Natural killer cell treated with Interleukin-12 subunit alpha and Interleukin-12 subunit beta and Interleukin-15 and Interleukin-18, amount 100 ng/mL, for 72 hours (primary cell): ENCODE measurements around the gene UBE2G1. TPM values are rescaled to one million over a fixed set of nuclear protein-coding genes. Genes with fewer than 3 reads are reported as not detected.
"Not testable (repeated sequence)": the region's sequence is repeated elsewhere in the genome, so short reads cannot be mapped to it uniquely, and the experiment has no call there.

ENCODE experiments used
- ATAC-seq, 2 donors: fragments of 150-1000 bp; cut with Tn5 transposase in 1 of 2; sonication (Bioruptor Pico), chemical (Tn5 transposase) in 1 of 2; 2 replicates each; pipeline ENCODE4 v1.10.0; 2021
- DNase-seq: peaks from one replicate; pipeline ENCODE4 v3.0.0; 2022; ENCODE audit warnings: low spot score
- H3K27ac Mint-ChIP-seq, 2 donors: 1 replicate in 1 of 2; 2 replicates in 1 of 2; pipeline ENCODE4 v1.8.0; 2022; ENCODE audit warnings: mixed read lengths in 2 of 2, mild to moderate bottlenecking in 1 of 2, moderate library complexity in 1 of 2
- H3K27me3 Mint-ChIP-seq, 2 donors: 1 replicate in 1 of 2; 2 replicates in 1 of 2; pipeline ENCODE4 v1.8.0; 2022; ENCODE audit warnings: mixed read lengths in 2 of 2
- H3K36me3 Mint-ChIP-seq: one replicate; pipeline ENCODE4 v1.8.0; 2022; ENCODE audit warnings: mixed read lengths
- H3K4me1 Mint-ChIP-seq, 2 donors: 1 replicate in 1 of 2; 2 replicates in 1 of 2; pipeline ENCODE4 v1.8.0; 2022; ENCODE audit warnings: low read depth in 2 of 2, mixed read lengths in 2 of 2, mild to moderate bottlenecking in 1 of 2
- H3K4me3 Mint-ChIP-seq: one replicate; pipeline ENCODE4 v1.8.0; 2022; ENCODE audit warnings: mixed read lengths
- H3K9me3 Mint-ChIP-seq: 2 replicates; pipeline ENCODE4 v1.8.0; 2022; ENCODE audit warnings: mixed read lengths
- total RNA-seq, 2 donors: library from RNA; stranded (reverse); gene quantifications; one replicate each; pipeline ENCODE4 v1.2.3, GENCODE V29; 2022

Gene UBE2G1
- total RNA-seq, 2 donors from 2014 or later = 55.3 to 82.5 TPM

GRCh38 chr17:4365103-4365627, 1.3 kb downstream of the UBE2G1 start:
- DNase-seq = peak; percentile 93
- peak; percentile 79 to 80 for ATAC-seq
- peaks cover 16 to 21% of the 10 kb centered on the region in 2 donors for H3K4me1 Mint-ChIP-seq

GRCh38 chr17:4364622-4365041, 1.8 kb downstream of the UBE2G1 start:
- H3K4me1 Mint-ChIP-seq = peaks cover 19 to 26% of the 10 kb centered on the region in 2 donors
- H3K4me3 Mint-ChIP-seq = peak overlapping the region; percentile 97
- DNase-seq (no peak), ATAC-seq (no peak)
- peak overlapping the region; percentile 81 to 84 for H3K27ac Mint-ChIP-seq
- H3K9me3 Mint-ChIP-seq = no peaks in the 10 kb centered on the region
- H3K27me3 Mint-ChIP-seq = no peaks in the 10 kb centered on the region
- H3K36me3 Mint-ChIP-seq = peaks cover 6% of the 10 kb centered on the region

More at GRCh38 chr17:4365103-4365627, 1.3 kb downstream of the UBE2G1 start:
- Mint-ChIP-seq H3K36me3 (peaks cover 6% of the 10 kb centered on the region), H3K27ac (peak overlapping the region; percentile 81 to 84), H3K9me3 (no peaks in the 10 kb centered on the region), H3K4me3 (peak overlapping the region; percentile 97), H3K27me3 (no peaks in the 10 kb centered on the region)

GRCh38 chr17:4362141-4362540, 4.3 kb downstream of the UBE2G1 start:
- Mint-ChIP-seq H3K36me3 (peaks cover 6% of the 10 kb centered on the region), H3K4me1 (peaks cover 22 to 35% of the 10 kb centered on the region in 2 donors), H3K4me3 (no peak overlapping the region), H3K9me3 (no peaks in the 10 kb centered on the region), H3K27ac (no peak overlapping the region), H3K27me3 (no peaks in the 10 kb centered on the region)
- no peak for DNase-seq
- ATAC-seq = no peak

- ATAC-seq = no peak
- H3K4me3 Mint-ChIP-seq = no peak overlapping the region
- DNase-seq = no peak
- H3K9me3 Mint-ChIP-seq = no peaks in the 10 kb centered on the region
- no peaks in the 10 kb centered on the region for H3K36me3 Mint-ChIP-seq
- H3K27me3 Mint-ChIP-seq = no peaks in the 10 kb centered on the region
- peak overlapping the region in 1 of 2 donors; percentile 57 for H3K27ac Mint-ChIP-seq
- H3K4me1 Mint-ChIP-seq = peaks cover 16 to 27% of the 10 kb centered on the region in 2 donors
Observed at GRCh38 chr17:4358154-4358553, 8.3 kb downstream of the UBE2G1 start.

DNA sequence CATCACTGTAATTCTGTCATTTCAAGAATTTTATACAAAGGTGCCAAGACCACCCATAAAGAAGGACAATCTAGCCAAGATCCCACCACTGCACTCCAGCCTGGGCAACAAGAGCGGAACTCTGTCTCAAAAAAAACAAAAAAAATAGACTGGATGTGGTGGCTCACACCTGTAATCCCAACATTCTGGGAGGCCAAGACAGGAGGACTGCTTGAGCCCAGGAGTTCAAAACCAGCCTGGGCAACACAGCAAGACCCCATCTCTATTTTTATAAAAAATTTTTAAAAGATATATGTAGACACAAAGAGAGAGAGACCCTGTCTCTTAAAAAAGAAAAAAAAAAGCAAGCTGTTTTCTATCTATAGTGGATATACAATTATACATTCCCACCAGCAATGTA, 8.8 kb downstream of the UBE2G1 start:
- no peaks in the 10 kb centered on the region for H3K9me3 Mint-ChIP-seq
- no peak overlapping the region for H3K4me3 Mint-ChIP-seq
- H3K36me3 Mint-ChIP-seq = no peaks in the 10 kb centered on the region
- H3K27me3 Mint-ChIP-seq = no peaks in the 10 kb centered on the region
- H3K27ac Mint-ChIP-seq = no peak overlapping the region
- H3K4me1 Mint-ChIP-seq = peaks cover 16 to 26% of the 10 kb centered on the region in 2 donors
- DNase-seq = no peak
- ATAC-seq = no peak

- no peak overlapping the region for H3K27ac Mint-ChIP-seq
- H3K27me3 Mint-ChIP-seq = no peaks in the 10 kb centered on the region
- no peaks in the 10 kb centered on the region for H3K36me3 Mint-ChIP-seq
- H3K4me1 Mint-ChIP-seq = peaks cover 14 to 26% of the 10 kb centered on the region in 2 donors
- DNase-seq (no peak), ATAC-seq (no peak)
- no peaks in the 10 kb centered on the region for H3K9me3 Mint-ChIP-seq
- no peak overlapping the region for H3K4me3 Mint-ChIP-seq
Observed at GRCh38 chr17:4357030-4357628, 9.3 kb downstream of the UBE2G1 start.

DNA sequence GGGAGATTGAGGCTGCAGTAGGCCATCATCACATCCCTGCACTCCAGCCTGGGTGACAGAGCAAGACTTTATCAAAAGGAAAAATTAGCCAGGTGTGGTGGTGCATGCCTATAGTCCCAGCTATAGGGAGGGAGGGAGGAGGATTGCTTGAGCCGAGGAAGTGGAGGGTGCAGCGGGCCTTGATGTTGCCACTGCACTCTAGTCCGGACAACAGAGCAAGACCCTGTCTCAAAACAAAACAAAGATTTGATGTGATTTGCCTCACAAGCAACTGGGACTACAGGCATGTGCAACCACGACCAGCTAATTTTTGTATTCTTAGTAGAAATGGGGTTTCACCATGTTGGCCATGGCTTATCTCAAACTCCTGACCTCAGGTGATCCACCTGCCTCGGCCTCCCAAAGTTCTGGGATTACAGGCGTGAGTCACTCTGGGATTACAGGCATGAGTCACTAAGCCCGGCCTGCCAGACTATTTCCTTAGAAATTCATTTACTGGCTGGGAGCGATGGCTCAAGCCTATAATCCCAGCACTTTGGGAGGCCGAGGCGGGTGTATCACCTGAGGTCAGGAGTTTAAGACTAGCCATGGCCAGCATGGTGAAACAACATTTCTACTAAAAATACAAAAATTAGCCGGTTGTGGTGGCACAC, 11.5 kb downstream of the UBE2G1 start:
- no peak for ATAC-seq
- Mint-ChIP-seq H3K36me3 (no peaks in the 10 kb centered on the region), H3K27ac (no peak overlapping the region), H3K9me3 (no peaks in the 10 kb centered on the region), H3K4me3 (no peak overlapping the region), H3K4me1 (peaks cover 17 to 27% of the 10 kb centered on the region in 2 donors), H3K27me3 (no peaks in the 10 kb centered on the region)
- no peak for DNase-seq

GRCh38 chr17:4354206-4354605, 12.3 kb downstream of the UBE2G1 start:
- peaks cover 15 to 20% of the 10 kb centered on the region in 2 donors for H3K4me1 Mint-ChIP-seq
- no peaks in the 10 kb centered on the region for H3K9me3 Mint-ChIP-seq
- no peaks in the 10 kb centered on the region for H3K36me3 Mint-ChIP-seq
- no peak overlapping the region for H3K27ac Mint-ChIP-seq
- H3K4me3 Mint-ChIP-seq = no peak overlapping the region
- no peaks in the 10 kb centered on the region for H3K27me3 Mint-ChIP-seq
- ATAC-seq = no peak
- DNase-seq = no peak

GRCh38 chr17:4350214-4350613, 16.3 kb downstream of the UBE2G1 start:
- not testable (repeated sequence) for DNase-seq, H3K27me3 Mint-ChIP-seq, ATAC-seq, H3K4me3 Mint-ChIP-seq, H3K36me3 Mint-ChIP-seq, H3K27ac Mint-ChIP-seq, H3K9me3 Mint-ChIP-seq
- peaks cover 23 to 30% of the 10 kb centered on the region in 2 donors for H3K4me1 Mint-ChIP-seq

DNA sequence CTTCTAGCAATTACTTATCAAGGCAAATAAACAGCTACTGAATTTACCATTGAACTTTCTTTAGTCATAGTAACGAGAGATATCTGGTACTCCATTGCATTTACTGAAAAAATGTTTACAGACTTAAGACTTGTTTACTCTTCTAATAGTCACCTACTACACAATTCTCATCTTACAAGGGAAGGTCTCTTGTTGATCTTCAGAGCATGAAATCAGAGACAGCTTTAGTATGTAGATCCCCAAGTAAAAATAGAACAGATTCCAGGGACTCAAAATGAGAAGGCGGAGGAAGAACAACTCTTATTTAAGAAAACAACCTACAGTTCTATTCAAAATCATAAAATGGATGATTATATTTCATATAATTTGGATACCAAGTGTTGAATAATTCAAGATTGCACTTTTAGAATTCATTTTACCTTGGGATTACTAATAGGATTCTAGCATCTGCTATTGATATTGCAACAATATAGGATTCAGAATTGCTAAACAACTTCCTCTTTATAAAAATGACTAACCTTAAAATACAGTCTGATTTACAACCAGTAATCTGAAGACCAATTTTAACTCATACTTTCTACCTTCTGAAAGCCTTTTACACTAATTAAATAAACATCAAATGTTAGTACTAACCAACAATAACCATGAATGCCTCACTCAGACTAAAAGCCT, 20.8 kb downstream of the UBE2G1 start:
- DNase-seq = no peak
- no peaks in the 10 kb centered on the region for H3K36me3 Mint-ChIP-seq
- H3K27me3 Mint-ChIP-seq = no peaks in the 10 kb centered on the region
- ATAC-seq = no peak
- no peaks in the 10 kb centered on the region for H3K9me3 Mint-ChIP-seq
- H3K27ac Mint-ChIP-seq = no peak overlapping the region
- no peak overlapping the region for H3K4me3 Mint-ChIP-seq
- H3K4me1 Mint-ChIP-seq = peaks cover 10 to 16% of the 10 kb centered on the region in 2 donors

DNA sequence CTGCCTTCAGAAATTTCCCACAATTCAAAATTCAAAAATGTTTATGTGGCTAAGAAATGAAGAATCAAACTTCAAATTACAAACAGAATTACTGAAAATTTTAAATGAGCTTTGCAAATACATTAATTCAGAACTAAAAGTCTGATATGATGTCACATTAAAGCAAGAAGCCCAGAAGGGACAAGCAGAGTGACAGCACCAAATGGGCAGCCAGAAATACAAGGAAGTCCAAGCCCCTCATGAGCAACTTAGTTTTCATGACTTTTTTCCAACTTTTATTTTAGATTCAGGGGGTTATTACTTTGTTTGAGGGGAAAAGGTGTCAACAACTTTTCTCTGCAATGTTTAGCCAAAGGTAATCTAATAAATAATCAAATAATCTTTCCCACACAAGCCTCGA, 21.5 kb downstream of the UBE2G1 start:
- Mint-ChIP-seq H3K27ac (no peak overlapping the region), H3K9me3 (no peaks in the 10 kb centered on the region), H3K4me3 (no peak overlapping the region), H3K4me1 (peaks cover 16 to 22% of the 10 kb centered on the region in 2 donors), H3K27me3 (no peaks in the 10 kb centered on the region), H3K36me3 (no peaks in the 10 kb centered on the region)
- DNase-seq (no peak), ATAC-seq (no peak)

GRCh38 chr17:4342535-4342934, 23.9 kb downstream of the UBE2G1 start:
- no peaks in the 10 kb centered on the region for H3K27me3 Mint-ChIP-seq
- no peak for DNase-seq
- H3K36me3 Mint-ChIP-seq = no peaks in the 10 kb centered on the region
- H3K27ac Mint-ChIP-seq = no peak overlapping the region
- H3K4me3 Mint-ChIP-seq = no peak overlapping the region
- peaks cover 15 to 17% of the 10 kb centered on the region in 2 donors for H3K4me1 Mint-ChIP-seq
- ATAC-seq = no peak
- no peaks in the 10 kb centered on the region for H3K9me3 Mint-ChIP-seq

- Mint-ChIP-seq H3K4me3 (no peak overlapping the region), H3K9me3 (no peaks in the 10 kb centered on the region), H3K27ac (no peak overlapping the region), H3K27me3 (no peaks in the 10 kb centered on the region), H3K4me1 (peaks cover 15 to 17% of the 10 kb centered on the region in 2 donors), H3K36me3 (no peaks in the 10 kb centered on the region)
- DNase-seq (no peak), ATAC-seq (no peak)
Observed at GRCh38 chr17:4341616-4341977, 24.9 kb downstream of the UBE2G1 start.
